GM12878 (cell line): ENCODE results near the gene NSG1. TPM values are rescaled to one million over a fixed set of nuclear protein-coding genes. Genes with fewer than 3 reads are reported as not detected.

ENCODE experiments used
- ATAC-seq: fragments of 200-7000 bp; cut with Tn5 transposase; 3 replicates; pipeline ENCODE4 v1.9.1; 2020; ENCODE audit warnings: mild to moderate bottlenecking, moderate library complexity
- BruUV-seq: library from RNA; stranded (reverse); fragments of 400-500 nt; replicated peaks from 2 replicates; lab custom pipeline; 2021; lab: Mats Ljungman, UMichigan
- CTCF ChIA-PET: fragments of 300-600 bp; sonication (Branson Sonifier 250); formaldehyde crosslinking; extraction: SDS; loops from one replicate; lab custom pipeline; 2021; ENCODE audit warnings: inconsistent platforms; lab: Yijun Ruan, JAX
- POLR2A ChIA-PET: fragments of 350-600 bp; formaldehyde crosslinking; extraction: SDS; loops from one replicate; lab custom pipeline; 2021; ENCODE audit warnings: inconsistent platforms; lab: Charles Lee
- RAD21 ChIA-PET: fragments of 300-600 bp; sonication (Branson Sonifier 250); formaldehyde crosslinking; loops from one replicate; lab custom pipeline; 2023; ENCODE audit warnings: antibody characterized with exemption; ENCODE audit not compliant: unreplicated experiment; lab: Charles Lee
- SMC1A ChIA-PET: fragments of 300-600 bp; sonication (Branson Sonifier 250); formaldehyde crosslinking; loops from one replicate; lab custom pipeline; 2023; ENCODE audit not compliant: unreplicated experiment, uncharacterized antibody; lab: Charles Lee
- DNase-seq: peaks from one replicate; pipeline ENCODE4 v3.0.0-alpha.2; 2011; ENCODE audit warnings: low read depth, low spot score
- FAIRE-seq: peaks from 3 replicates; lab custom pipeline; 2011; peaks lifted over from hg19 to GRCh38; lab: Jason Lieb, UNC
- H2AFZ ChIP-seq: 2 replicates; pipeline ENCODE4 v1.6.0; 2011; ENCODE audit warnings: low read depth, low read length, control low read depth; ENCODE audit not compliant: control insufficient read depth
- H3K27ac ChIP-seq: 2 replicates; pipeline ENCODE4 v1.5.1; 2011; ENCODE audit warnings: control low read depth; ENCODE audit not compliant: control insufficient read depth, insufficient read depth
- H3K27me3 ChIP-seq, 2 experiments: replicated peaks in 1 of 2; 2 replicates each; pipeline versions ENCODE4 v1.6.0 to v1.6.1; 2011; ENCODE audit warnings: low read length in 1 of 2; ENCODE audit not compliant: control insufficient read depth in 2 of 2, insufficient read depth in 2 of 2
- H3K36me3 ChIP-seq, 2 experiments: 2 replicates each; pipeline ENCODE4 v1.5.1; 2011; ENCODE audit warnings: low read length in 1 of 2; ENCODE audit not compliant: control insufficient read depth in 2 of 2, insufficient read depth in 2 of 2
- H3K4me1 ChIP-seq: 2 replicates; pipeline ENCODE4 v1.6.1; 2011; ENCODE audit warnings: mild to moderate bottlenecking, low read length, moderate library complexity, mixed read lengths; ENCODE audit not compliant: control insufficient read depth, insufficient read depth
- H3K4me2 ChIP-seq: 2 replicates; pipeline ENCODE4 v1.6.0; 2011; ENCODE audit warnings: control low read depth; ENCODE audit not compliant: control insufficient read depth, insufficient read depth
- H3K4me3 ChIP-seq: fragments of 200-600 bp; sonication (generic); 2 replicates; pipeline ENCODE4 v1.5.1; 2016
- H3K79me2 ChIP-seq: 2 replicates; pipeline ENCODE4 v1.6.0; 2011; ENCODE audit warnings: low read length; ENCODE audit not compliant: control insufficient read depth, insufficient read depth
- H3K9ac ChIP-seq: 2 replicates; pipeline ENCODE4 v1.8.0; 2011; ENCODE audit warnings: low read length, control low read depth, mixed read lengths; ENCODE audit not compliant: control insufficient read depth, insufficient read depth
- H3K9me3 ChIP-seq: replicated peaks from 3 replicates; pipeline ENCODE4 v1.5.1; 2011; ENCODE audit warnings: mild to moderate bottlenecking, low read length; ENCODE audit not compliant: control insufficient read depth, insufficient read depth
- H4K20me1 ChIP-seq: 2 replicates; pipeline ENCODE4 v1.6.0; 2011; ENCODE audit not compliant: control insufficient read depth, insufficient read depth
- CREM ChIP-seq: IDR thresholded peaks from 2 replicates; pipeline ENCODE4 v1.6.1; 2014; ENCODE audit warnings: antibody characterized with exemption, low read depth
- MEF2B ChIP-seq: fragments of 450-650 bp; IDR thresholded peaks from 2 replicates; pipeline ENCODE4 v1.6.1; 2018; ENCODE audit warnings: mild to moderate bottlenecking, moderate library complexity; ENCODE audit not compliant: partially characterized antibody, poor library complexity, severe bottlenecking
- RELB ChIP-seq: fragments of 450-650 bp; IDR thresholded peaks from 2 replicates; pipeline ENCODE4 v1.6.1; 2017; ENCODE audit warnings: low read depth, mild to moderate bottlenecking, moderate library complexity
- RFX5 ChIP-seq: IDR thresholded peaks from 2 replicates; pipeline ENCODE4 v1.6.1; 2011; ENCODE audit warnings: low read depth, low read length, improper control_type of control experiment
- TBL1XR1 ChIP-seq: IDR thresholded peaks from 2 replicates; pipeline ENCODE4 v1.6.1; 2012; ENCODE audit warnings: low read depth, low read length, improper control_type of control experiment
- WGBS: methylation state at CpG from one replicate; pipeline ENCODE4 v1.1.6; 2016; ENCODE audit warnings: low lambda C conversion rate; ENCODE audit not compliant: insufficient replicate concordance, insufficient coverage; ENCODE audit errors: missing lambda C conversion rate; 5-methylcytosine and 5-hydroxymethylcytosine counted together
- in situ Hi-C: fragments of 300-500 bp; cut with MboI; formaldehyde crosslinking; loops from 9 replicates; pipeline ENCODE4 v1.14.3; 2018; ENCODE audit warnings: mixed read lengths
- intact Hi-C: fragments of 100-400 bp; cut with micrococcal nuclease; formaldehyde crosslinking; loops from one replicate; pipeline ENCODE4 v1.14.2; 2022; ENCODE audit not compliant: unreplicated experiment
- polyA plus RNA-seq, 11 experiments: library from polyadenylated mRNA; depleted of rRNA in 4 of 11; unstranded in 6 of 11; stranded (reverse) in 5 of 11; fragments of >200 nt; fragmentation: Nextera tagmentation in 4 of 11; fragmentation: Illumina TruSeq in 1 of 11; extraction: Ambion mirVana in 4 of 11; extraction: Trizol in 1 of 11; gene quantifications; 1 replicate in 1 of 11; 2 replicates in 10 of 11; pipeline versions ENCODE4 v1.2.1 to v1.2.3, GENCODE V29; 2011 to 2016; ENCODE audit warnings: inconsistent platforms in 2 of 11, missing spikeins in 2 of 11, low read depth in 1 of 11
- total RNA-seq, 4 experiments: library from RNA; depleted of rRNA in 3 of 4; stranded (reverse); fragments of >200 nt in 3 of 4; fragmentation: Illumina TruSeq in 1 of 4; extraction: Trizol in 1 of 4; gene quantifications; 2 replicates each; pipeline versions ENCODE4 v1.2.1 to v1.2.3, GENCODE V29; 2013 to 2021
- TF ChIP-seq, protein P1 (sequence below): fragments of 450-650 bp; IDR thresholded peaks from 2 replicates; pipeline ENCODE4 v1.6.1; 2017; ENCODE audit warnings: borderline replicate concordance
- TF ChIP-seq, protein P2 (sequence below): fragments of 150-350 bp; IDR thresholded peaks from 2 replicates; pipeline ENCODE4 v1.6.1; 2014; ENCODE audit warnings: mild to moderate bottlenecking, low read depth, low read length
- TF ChIP-seq, protein P3 (sequence below): fragments of 450-650 bp; IDR thresholded peaks from 2 replicates; pipeline ENCODE4 v1.6.1; 2017; ENCODE audit warnings: mild to moderate bottlenecking, low read depth, inconsistent platforms; ENCODE audit not compliant: poor library complexity, severe bottlenecking

The NSG1 gene
- total and polyA plus RNA-seq, 10 of the 15 experiments (the other 5 are each of a cell fraction or from before 2014, with no cell fraction given) = 0.03 to 0.19 (median 0.10) TPM; not detected in 5

- TF ChIP-seq RELB = no peak
- no peak for TF ChIP-seq MEF2B
- TF ChIP-seq TBL1XR1 = no peak
- TF ChIP-seq, protein P1, sequence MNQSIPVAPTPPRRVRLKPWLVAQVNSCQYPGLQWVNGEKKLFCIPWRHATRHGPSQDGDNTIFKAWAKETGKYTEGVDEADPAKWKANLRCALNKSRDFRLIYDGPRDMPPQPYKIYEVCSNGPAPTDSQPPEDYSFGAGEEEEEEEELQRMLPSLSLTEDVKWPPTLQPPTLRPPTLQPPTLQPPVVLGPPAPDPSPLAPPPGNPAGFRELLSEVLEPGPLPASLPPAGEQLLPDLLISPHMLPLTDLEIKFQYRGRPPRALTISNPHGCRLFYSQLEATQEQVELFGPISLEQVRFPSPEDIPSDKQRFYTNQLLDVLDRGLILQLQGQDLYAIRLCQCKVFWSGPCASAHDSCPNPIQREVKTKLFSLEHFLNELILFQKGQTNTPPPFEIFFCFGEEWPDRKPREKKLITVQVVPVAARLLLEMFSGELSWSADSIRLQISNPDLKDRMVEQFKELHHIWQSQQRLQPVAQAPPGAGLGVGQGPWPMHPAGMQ = no peak
These were observed 1.4 kb downstream of the NSG1 start (continued) for GRCh38 chr4:4388311-4388790.

GRCh38 chr4:4388836-4389575, 2.1 kb downstream of the NSG1 start:
- TF ChIP-seq, protein P2, sequence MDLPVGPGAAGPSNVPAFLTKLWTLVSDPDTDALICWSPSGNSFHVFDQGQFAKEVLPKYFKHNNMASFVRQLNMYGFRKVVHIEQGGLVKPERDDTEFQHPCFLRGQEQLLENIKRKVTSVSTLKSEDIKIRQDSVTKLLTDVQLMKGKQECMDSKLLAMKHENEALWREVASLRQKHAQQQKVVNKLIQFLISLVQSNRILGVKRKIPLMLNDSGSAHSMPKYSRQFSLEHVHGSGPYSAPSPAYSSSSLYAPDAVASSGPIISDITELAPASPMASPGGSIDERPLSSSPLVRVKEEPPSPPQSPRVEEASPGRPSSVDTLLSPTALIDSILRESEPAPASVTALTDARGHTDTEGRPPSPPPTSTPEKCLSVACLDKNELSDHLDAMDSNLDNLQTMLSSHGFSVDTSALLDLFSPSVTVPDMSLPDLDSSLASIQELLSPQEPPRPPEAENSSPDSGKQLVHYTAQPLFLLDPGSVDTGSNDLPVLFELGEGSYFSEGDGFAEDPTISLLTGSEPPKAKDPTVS = no peak
- TF ChIP-seq, protein P3, sequence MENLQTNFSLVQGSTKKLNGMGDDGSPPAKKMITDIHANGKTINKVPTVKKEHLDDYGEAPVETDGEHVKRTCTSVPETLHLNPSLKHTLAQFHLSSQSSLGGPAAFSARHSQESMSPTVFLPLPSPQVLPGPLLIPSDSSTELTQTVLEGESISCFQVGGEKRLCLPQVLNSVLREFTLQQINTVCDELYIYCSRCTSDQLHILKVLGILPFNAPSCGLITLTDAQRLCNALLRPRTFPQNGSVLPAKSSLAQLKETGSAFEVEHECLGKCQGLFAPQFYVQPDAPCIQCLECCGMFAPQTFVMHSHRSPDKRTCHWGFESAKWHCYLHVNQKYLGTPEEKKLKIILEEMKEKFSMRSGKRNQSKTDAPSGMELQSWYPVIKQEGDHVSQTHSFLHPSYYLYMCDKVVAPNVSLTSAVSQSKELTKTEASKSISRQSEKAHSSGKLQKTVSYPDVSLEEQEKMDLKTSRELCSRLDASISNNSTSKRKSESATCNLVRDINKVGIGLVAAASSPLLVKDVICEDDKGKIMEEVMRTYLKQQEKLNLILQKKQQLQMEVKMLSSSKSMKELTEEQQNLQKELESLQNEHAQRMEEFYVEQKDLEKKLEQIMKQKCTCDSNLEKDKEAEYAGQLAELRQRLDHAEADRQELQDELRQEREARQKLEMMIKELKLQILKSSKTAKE = no peak
- TF ChIP-seq CREM (no peak), RFX5 (no peak)
- no peak for ATAC-seq
- no peak for DNase-seq
- in situ Hi-C loops (no loop called here), intact Hi-C loops (no loop called here)
- Histone ChIP-seq H3K9ac (no peak overlapping the region), H3K4me3 (no peak overlapping the region), H3K9me3 (no peaks in the 10 kb centered on the region), H3K4me2 (no peak overlapping the region), H2AFZ (no peak overlapping the region), H3K36me3 (no peaks in the 10 kb centered on the region), H4K20me1 (no peaks in the 10 kb centered on the region), H3K79me2 (no peaks in the 10 kb centered on the region), H3K4me1 (no peaks in the 10 kb centered on the region), H3K27me3 (peaks cover 5 to 10% of the 10 kb centered on the region in 2 experiments), H3K27ac (no peak overlapping the region)
- ChIA-PET POLR2A (no interaction called here), SMC1A (no interaction called here), RAD21 (no interaction called here), CTCF (no interaction called here)
- no peak for FAIRE-seq
- WGBS = 34% methylated on average over 18 of the region's 18 CpGs
- no TSS peak for BruUV-seq
